HG02588 (cell line): Measurements from ENCODE around the gene SMARCD2.

Experiments
- ATAC-seq: cut with Tn5 transposase; IDR thresholded peaks from one replicate; pipeline ENCODE4 v1.9.1; 2021; ENCODE audit warnings: mild to moderate bottlenecking, moderate library complexity; ENCODE audit not compliant: unreplicated experiment

Gene SMARCD2

GRCh38 chr17:63833026-63833740, 9.3 kb downstream of the SMARCD2 start:
- ATAC-seq: no peak

DNA sequence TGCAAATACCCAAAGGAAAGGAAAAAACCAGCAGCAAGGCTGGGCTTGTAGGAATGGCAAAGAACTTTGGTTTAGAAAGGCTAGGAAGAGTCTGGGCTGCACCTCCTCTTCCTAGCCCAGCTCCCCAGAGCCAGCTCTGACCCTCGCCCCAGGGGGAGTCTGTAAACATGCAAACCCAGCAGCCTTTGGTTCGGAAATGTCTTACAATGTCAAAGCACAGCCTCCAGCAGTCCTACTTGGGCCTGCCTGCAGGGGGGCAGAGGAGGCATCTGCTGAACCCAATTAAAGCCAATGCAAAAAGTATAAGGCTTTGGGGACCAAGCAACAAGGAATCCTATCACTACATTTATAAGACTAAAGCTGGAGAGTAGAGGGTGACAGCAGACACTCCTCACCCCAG, 10.0 kb downstream of the SMARCD2 start:
- ATAC-seq: no peak

- ATAC-seq: no peak
Measured at GRCh38 chr17:63832014-63832413, 10.5 kb downstream of the SMARCD2 start.

DNA sequence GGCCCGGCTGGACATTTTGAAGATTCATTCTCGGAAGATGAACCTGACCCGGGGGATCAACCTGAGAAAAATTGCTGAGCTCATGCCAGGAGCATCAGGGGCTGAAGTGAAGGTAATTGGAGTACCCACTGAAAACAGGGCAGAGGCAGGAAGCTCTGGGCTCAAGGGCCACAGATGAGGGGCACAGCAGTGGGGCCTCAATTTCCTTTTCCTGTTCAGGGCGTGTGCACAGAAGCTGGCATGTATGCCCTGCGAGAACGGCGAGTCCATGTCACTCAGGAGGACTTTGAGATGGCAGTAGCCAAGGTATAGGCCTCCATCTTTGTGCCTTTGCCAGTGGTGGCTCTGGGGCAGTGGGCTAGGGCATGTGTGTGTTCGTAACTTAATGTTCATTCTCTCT, 11.0 kb downstream of the SMARCD2 start:
- ATAC-seq: no peak

DNA sequence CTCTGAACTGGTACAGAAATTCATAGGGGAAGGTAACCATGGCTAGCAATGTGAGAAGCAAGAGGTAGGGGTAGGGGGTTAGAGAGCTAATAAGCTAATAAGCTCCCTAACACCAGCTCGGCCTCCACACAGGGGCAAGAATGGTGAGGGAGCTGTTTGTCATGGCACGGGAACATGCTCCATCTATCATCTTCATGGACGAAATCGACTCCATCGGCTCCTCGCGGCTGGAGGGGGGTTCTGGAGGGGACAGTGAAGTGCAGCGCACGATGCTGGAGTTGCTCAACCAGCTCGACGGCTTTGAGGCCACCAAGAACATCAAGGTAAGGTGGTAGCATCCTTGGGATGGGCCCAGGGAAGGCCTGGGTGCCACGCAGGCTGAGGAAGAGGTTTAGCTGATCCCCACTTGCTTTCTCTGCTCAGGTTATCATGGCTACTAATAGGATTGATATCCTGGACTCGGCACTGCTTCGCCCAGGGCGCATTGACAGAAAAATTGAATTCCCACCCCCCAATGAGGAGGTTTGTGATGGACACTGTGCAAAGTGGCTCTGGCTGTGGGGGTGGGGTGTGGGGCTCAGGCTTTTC, 11.5 kb downstream of the SMARCD2 start:
- no peak for ATAC-seq

GRCh38 chr17:63830278-63830677, 12.2 kb downstream of the SMARCD2 start:
- ATAC-seq: no peak

DNA sequence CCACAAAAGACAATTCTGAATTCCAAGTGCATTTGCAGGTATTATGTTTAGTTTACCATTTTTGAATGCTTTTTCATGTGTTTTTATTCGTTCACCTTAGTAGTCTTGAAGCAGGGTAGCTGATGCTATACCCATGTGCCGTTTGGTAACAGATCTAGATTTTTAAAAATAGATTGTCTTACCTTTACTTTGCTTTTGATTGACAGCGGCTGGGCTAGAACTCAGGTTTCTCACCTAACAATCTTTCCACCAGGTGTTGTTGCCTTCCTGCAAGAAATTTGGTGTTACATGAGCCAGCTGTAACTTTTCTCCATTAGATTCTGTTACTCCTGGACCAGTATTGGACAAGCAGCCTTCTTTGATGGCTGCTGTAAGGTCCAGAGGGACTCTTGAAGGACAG, 13.5 kb downstream of the SMARCD2 start:
- no peak for ATAC-seq

- ATAC-seq: no peak
Measured at GRCh38 chr17:63827801-63828221, 14.7 kb downstream of the SMARCD2 start.

GRCh38 chr17:63827002-63827800, 15.3 kb downstream of the SMARCD2 start, which contains the start of the genes FTSJ3 and PSMC5:
Gene FTSJ3, minus strand, starts transcription at chr17:63827663. Its CDS starts 761 bp downstream, at chr17:63826902.
Gene PSMC5, plus strand, starts transcription at chr17:63827431. Its CDS starts 60 bp downstream, at chr17:63827491.
- ATAC-seq: peak; percentile 85

DNA sequence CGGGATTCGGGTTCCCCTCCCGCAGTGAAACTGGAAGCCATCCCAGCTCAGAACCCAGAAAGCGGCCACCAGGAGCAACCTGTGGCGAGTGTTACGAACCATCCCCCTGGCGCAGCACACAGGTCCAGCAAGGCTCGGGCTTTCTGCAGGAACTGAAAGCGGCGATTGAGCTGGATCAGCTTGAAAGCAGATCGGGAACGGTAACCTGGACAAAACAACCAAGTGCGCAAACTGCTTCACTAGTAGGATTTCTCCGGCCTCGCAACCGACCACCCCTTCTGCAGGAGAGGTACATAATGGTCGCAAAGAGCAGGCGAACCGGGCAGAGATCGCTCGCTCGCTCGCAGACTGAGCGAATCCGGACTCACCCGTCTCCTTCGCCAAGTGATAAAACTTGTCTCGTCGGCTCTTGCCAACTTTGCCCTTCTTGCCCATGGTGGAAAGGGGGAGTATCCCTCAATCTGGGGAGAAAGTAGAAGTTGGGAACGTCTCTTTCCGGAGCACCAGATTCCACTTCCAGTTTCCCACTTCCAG, 15.9 kb downstream of the SMARCD2 start:
- no peak for ATAC-seq

DNA sequence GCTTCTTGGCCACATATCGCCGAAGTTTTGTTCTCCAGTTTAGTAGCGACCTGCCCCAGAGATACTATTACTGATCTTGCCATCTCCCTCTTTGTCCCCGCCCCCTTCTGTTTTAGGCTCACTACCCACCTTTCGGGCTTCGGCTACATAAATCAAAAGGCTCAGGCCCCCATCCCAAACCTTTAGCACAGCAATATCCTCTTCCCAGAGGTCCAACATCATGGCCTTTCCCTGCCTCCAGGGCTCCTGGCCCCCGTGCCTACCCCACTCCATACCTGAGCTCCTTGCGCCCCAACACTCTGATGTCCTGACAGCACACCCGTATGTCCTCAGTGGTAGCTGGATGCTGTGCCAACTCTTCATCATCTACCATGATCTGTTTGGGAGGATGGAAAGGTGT, 18.1 kb downstream of the SMARCD2 start:
- ATAC-seq: no peak

GRCh38 chr17:63823659-63824331, 18.7 kb downstream of the SMARCD2 start:
- ATAC-seq: no peak

- ATAC-seq: no peak
Measured at GRCh38 chr17:63822537-63822936, 19.9 kb downstream of the SMARCD2 start.

- no peak for ATAC-seq
Measured at GRCh38 chr17:63821804-63822203, 20.7 kb downstream of the SMARCD2 start.

DNA sequence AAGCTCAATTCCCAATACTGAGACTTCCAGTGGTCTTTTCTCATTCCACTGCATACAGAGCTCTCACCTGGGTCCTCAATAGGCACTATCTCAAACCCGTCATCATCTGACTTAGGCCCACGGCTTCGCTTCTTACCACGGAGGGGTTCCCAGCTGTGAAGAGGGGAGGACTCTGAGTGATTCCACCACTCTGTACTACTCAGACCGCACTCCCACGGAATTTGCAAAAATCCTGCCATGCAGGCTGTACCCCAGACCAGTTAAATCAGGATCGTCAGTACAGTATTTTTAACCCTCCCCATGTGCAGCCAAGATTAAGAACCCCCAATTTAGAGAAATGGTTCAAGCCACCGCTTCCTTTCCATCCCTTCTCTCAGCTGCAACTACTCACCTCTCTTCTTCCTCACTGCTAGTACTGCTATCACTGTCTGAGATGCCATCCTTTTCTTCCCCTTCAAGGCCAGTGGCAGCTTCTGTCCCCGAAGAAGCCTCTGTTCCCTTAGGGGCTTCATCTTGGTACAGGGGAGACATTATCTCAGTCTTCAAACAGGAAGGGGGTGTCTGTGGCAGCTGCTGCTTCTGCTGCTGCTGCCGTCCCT, 21.4 kb downstream of the SMARCD2 start:
- ATAC-seq: no peak

GRCh38 chr17:63819585-63820537, 22.6 kb downstream of the SMARCD2 start:
- ATAC-seq: no peak

GRCh38 chr17:63819131-63819530, 23.4 kb downstream of the SMARCD2 start:
- no peak for ATAC-seq

GRCh38 chr17:63817736-63818385, 24.6 kb downstream of the SMARCD2 start:
- ATAC-seq: no peak

GRCh38 chr17:63816669-63817068, 25.8 kb downstream of the SMARCD2 start:
- ATAC-seq: no peak
